Body of pancreas (tissue), 4 donors: Measurements from ENCODE around the gene DOK4. TPM values are rescaled to one million over a fixed set of nuclear protein-coding genes. Genes with fewer than 3 reads are reported as not detected.

ENCODE experiments used
- ATAC-seq: fragments of 150-250 bp; one replicate; pipeline ENCODE4 v1.9.1; 2016
- DNase-seq, 4 donors: peaks; one replicate each; pipeline ENCODE4 v3.0.0-alpha.2; 2019
- H3K27ac ChIP-seq, 4 donors: fragments of 200-600 bp; sonication (generic); 1 replicate in 3 of 4; 2 replicates in 1 of 4; pipeline versions ENCODE4 v1.5.1 to v1.6.1; 2016 to 2019; ENCODE audit warnings: mild to moderate bottlenecking in 1 of 4, mixed read lengths in 1 of 4, moderate library complexity in 1 of 4
- H3K27me3 ChIP-seq, 2 donors: fragments of 200-600 bp; sonication (generic); one replicate each; pipeline ENCODE4 v1.6.0; 2016; ENCODE audit warnings: mild to moderate bottlenecking in 1 of 2
- H3K36me3 ChIP-seq, 2 donors: fragments of 200-600 bp; sonication (generic); replicated peaks in 1 of 2; 2 replicates each; pipeline ENCODE4 v1.5.1; 2016; ENCODE audit warnings: low read depth in 2 of 2; ENCODE audit not compliant: insufficient read depth in 1 of 2
- H3K4me1 ChIP-seq: fragments of 200-600 bp; sonication (generic); one replicate; pipeline ENCODE4 v1.6.0; 2016
- H3K4me3 ChIP-seq, 2 donors: fragments of 200-600 bp; sonication (generic); 1 replicate in 1 of 2; 2 replicates in 1 of 2; pipeline ENCODE4 v1.5.1; 2016 to 2019
- H3K9me3 ChIP-seq, 3 donors: fragments of 200-600 bp; sonication (generic); 1 replicate in 2 of 3; 2 replicates in 1 of 3; pipeline ENCODE4 v1.5.1; 2016
- POLR2A ChIP-seq, 3 donors: fragments of 450-650 bp; IDR thresholded peaks; one replicate each; pipeline ENCODE4 v1.6.1; 2016; ENCODE audit warnings: antibody characterized with exemption in 3 of 3, mild to moderate bottlenecking in 2 of 3
- WGBS, 2 donors: methylation state at CpG; one replicate each; pipeline ENCODE4 v1.1.5; 2017; 5-methylcytosine and 5-hydroxymethylcytosine counted together
- intact Hi-C: fragments of 100-400 bp; cut with DNase I; formaldehyde crosslinking; loops from one replicate; pipeline ENCODE4 v1.15.1; 2023
- total RNA-seq, 2 donors: library from RNA; depleted of rRNA; stranded (reverse); fragments of >200 nt; gene quantifications; one replicate each; pipeline ENCODE4 v1.1.0, GENCODE V29; 2016
- TF ChIP-seq, protein P1 (sequence below), 7 experiments: fragments of 450-650 bp in 4 of 7; fragments of 200-600 bp in 3 of 7; sonication (generic) in 3 of 7; IDR thresholded peaks; one replicate each; pipeline ENCODE4 v1.5.1; 2016 to 2019; ENCODE audit warnings: antibody characterized with exemption in 7 of 7

The DOK4 gene
- 10 to 100 TPM; 33.0 to 36.1 TPM for total RNA-seq

DNA sequence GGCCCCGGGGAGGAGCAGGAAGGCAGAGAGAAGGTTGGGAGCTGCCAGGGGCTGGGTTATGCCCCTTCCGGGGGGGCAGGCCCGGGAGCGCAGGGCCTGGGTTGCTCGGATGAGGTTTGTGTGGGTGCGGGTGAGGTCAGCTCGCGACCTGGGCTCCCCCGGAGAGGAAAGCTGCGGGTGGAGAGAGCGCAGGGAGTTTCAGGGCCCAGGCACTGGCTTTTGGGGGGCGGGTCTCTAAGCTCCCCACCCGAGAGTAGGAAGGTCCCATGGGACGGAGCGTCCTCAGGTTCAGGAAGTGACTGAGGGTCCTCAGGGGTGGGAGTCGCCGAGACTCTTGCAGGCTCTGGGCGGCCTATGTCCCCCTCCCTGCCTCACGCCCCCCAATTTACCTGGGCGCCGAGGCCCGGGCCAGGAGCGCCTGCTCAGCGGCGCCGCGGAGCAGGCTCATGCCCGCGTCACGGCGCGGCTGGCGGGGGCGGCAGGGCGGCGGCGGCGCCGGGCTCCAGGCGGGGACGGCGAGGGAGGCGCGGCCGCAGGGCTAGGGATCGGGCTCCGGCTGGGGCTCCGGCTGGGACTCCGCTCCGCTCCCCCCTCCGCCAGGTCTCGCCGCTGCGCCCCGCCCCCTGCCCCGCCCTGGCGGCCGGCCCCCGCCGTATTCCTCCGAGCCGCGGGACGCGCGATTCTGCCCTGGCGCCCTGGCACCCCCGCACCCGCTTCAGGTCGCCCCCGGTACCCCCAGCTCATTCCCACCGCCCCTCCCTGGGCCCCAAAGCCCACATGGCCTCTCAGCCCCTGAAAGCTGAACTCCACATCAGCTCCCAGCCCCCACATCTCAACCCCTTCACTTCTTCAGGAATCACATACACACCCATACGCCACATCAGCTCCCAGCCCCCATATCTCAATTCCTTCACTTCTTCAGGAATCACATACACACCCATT is at the start of gene DOK4:
TSS of gene DOK4 (minus strand) at position 578 of the 942 bp plus-strand sequence. CDS start 6,986 bp downstream, outside the sequence.
- H3K27ac ChIP-seq: peak within 1 kb of the TSS; percentile 68 to 76 (median 69)
- peak; percentile 95 for ATAC-seq
- H3K27me3 ChIP-seq: no peaks in the 10 kb centered on the region
- peaks cover 39% of the 10 kb centered on the region for H3K4me1 ChIP-seq
- 1 to 3% methylated on average over 24 to 41 of the region's 73 CpGs for WGBS, 2 donors
- no peaks in the 10 kb centered on the region for H3K36me3 ChIP-seq
- peak in 2 of 3 donors; percentile 31 to 39 for TF ChIP-seq POLR2A (IDR thresholded peaks at IDR 0.05)
- TF ChIP-seq, protein P1, sequence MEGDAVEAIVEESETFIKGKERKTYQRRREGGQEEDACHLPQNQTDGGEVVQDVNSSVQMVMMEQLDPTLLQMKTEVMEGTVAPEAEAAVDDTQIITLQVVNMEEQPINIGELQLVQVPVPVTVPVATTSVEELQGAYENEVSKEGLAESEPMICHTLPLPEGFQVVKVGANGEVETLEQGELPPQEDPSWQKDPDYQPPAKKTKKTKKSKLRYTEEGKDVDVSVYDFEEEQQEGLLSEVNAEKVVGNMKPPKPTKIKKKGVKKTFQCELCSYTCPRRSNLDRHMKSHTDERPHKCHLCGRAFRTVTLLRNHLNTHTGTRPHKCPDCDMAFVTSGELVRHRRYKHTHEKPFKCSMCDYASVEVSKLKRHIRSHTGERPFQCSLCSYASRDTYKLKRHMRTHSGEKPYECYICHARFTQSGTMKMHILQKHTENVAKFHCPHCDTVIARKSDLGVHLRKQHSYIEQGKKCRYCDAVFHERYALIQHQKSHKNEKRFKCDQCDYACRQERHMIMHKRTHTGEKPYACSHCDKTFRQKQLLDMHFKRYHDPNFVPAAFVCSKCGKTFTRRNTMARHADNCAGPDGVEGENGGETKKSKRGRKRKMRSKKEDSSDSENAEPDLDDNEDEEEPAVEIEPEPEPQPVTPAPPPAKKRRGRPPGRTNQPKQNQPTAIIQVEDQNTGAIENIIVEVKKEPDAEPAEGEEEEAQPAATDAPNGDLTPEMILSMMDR (IDR thresholded peaks at IDR 0.05): no peak
- intact Hi-C loops: no loop called here
- peak within 1 kb of the TSS; percentile 22 to 48 for H3K4me3 ChIP-seq
- peak; percentile 86 to 89 (median 86) for DNase-seq
- no peaks in the 10 kb centered on the region for H3K9me3 ChIP-seq

GRCh38 chr16:57535680-57536305 is 49.5 kb upstream of the DOK4 start:
- no peaks in the 10 kb centered on the region for H3K36me3 ChIP-seq
- H3K9me3 ChIP-seq: no peaks in the 10 kb centered on the region
- peak overlapping the region; percentile 84 to 90 for H3K4me3 ChIP-seq
- H3K4me1 ChIP-seq: peaks cover 21% of the 10 kb centered on the region
- WGBS, 2 donors: 0 to 1% methylated on average over 5 to 36 of the region's 50 CpGs
- H3K27me3 ChIP-seq: no peaks in the 10 kb centered on the region
- intact Hi-C loops: no loop called here
- peak overlapping the region; percentile 78 to 89 (median 82) for H3K27ac ChIP-seq
- TF ChIP-seq, protein P1 (IDR thresholded peaks at IDR 0.05): peak in 4 of 7 experiments; percentile 20 to 32 (median 22)
- TF ChIP-seq POLR2A (IDR thresholded peaks at IDR 0.05): peak in 2 of 3 donors; percentile 35 to 45
- DNase-seq (peak; percentile 95 to 96 (median 95)), ATAC-seq (peak; percentile 97)

GRCh38 chr16:57534881-57535658 is 48.8 kb upstream of the DOK4 start:
- Histone ChIP-seq H3K4me3 (peak overlapping the region in 1 of 2 donors; percentile 84), H3K27me3 (no peaks in the 10 kb centered on the region), H3K9me3 (no peaks in the 10 kb centered on the region), H3K27ac (peak overlapping the region in 3 of 4 donors; percentile 53 to 89 (median 78)), H3K36me3 (no peaks in the 10 kb centered on the region), H3K4me1 (peaks cover 21% of the 10 kb centered on the region)
- DNase-seq (peak in 3 of 4 donors; percentile 4 to 32 (median 22)), ATAC-seq (no peak)
- 48 to 60% methylated on average over 2 to 13 of the region's 13 CpGs for WGBS, 2 donors
- intact Hi-C loops: no loop called here
- TF ChIP-seq POLR2A (IDR thresholded peaks at IDR 0.05): no peak
- TF ChIP-seq, protein P1 (IDR thresholded peaks at IDR 0.05): no peak

DNA sequence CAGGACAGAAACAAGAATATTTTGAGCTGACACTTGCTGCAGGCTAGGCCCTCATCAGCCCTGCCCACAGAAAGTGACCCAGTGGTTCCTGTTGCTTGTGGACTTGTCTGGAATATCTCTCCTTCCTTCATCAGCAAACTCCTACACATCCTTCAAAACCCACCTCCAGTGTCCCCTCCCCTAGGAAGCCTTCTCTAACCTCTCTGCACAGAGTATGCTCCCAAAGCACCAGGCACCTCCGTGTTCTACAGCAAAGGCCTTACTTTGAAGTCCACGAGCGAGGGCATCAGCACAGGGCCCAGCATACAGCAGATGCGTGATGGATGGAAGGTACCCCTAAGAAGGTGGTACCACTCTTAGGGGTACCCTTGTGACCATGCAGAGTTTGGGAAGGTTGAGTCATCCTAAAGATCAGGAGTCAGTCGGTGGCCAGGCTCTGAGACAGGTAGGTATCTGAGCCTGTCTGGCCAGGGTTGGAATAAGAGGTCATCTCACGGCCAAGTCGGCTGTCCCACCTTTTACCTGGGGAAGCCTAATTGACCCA is 48.1 kb upstream of the DOK4 start:
- no peak overlapping the region for H3K4me3 ChIP-seq
- ATAC-seq (no peak), DNase-seq (peak in 1 of 4 donors; percentile 9)
- peaks cover 21% of the 10 kb centered on the region for H3K4me1 ChIP-seq
- no peaks in the 10 kb centered on the region for H3K9me3 ChIP-seq
- H3K36me3 ChIP-seq: no peaks in the 10 kb centered on the region
- intact Hi-C loops: no loop called here
- 90 to 94% methylated on average over 6 to 7 of the region's 7 CpGs for WGBS, 2 donors
- TF ChIP-seq POLR2A (IDR thresholded peaks at IDR 0.05): no peak
- TF ChIP-seq, protein P1 (IDR thresholded peaks at IDR 0.05): no peak
- H3K27me3 ChIP-seq: no peaks in the 10 kb centered on the region
- H3K27ac ChIP-seq: no peak overlapping the region
